LHCN-M2 (cell line): Measurements from ENCODE around the gene PPP1R26. TPM values are rescaled to one million over a fixed set of nuclear protein-coding genes. Genes with fewer than 3 reads are reported as not detected.
"Not testable (repeated sequence)": the region's sequence is repeated elsewhere in the genome, so short reads cannot be mapped to it uniquely, and the experiment has no call there.

Source experiments
- DNase-seq: peaks from one replicate; pipeline ENCODE4 v3.0.0-alpha.2; 2012; ENCODE audit warnings: low read depth
- total RNA-seq: library from RNA; depleted of rRNA; stranded (reverse); fragments of >200 nt; gene quantifications from 2 replicates; pipeline ENCODE4 v1.2.3, GENCODE V29; 2014

Gene PPP1R26
- total RNA-seq, 1 experiment from 2014 or later: 9.2 TPM

GRCh38 chr9:135505406-135506187 is 26.0 kb downstream of the PPP1R26 start:
- DNase-seq: no peak

GRCh38 chr9:135506327-135507103 is 26.9 kb downstream of the PPP1R26 start:
- DNase-seq: no peak

- DNase-seq: no peak
Measured at GRCh38 chr9:135507104-135508035, 27.8 kb downstream of the PPP1R26 start.

GRCh38 chr9:135508211-135508820 is 28.7 kb downstream of the PPP1R26 start:
- no peak for DNase-seq

- DNase-seq: no peak
Measured at GRCh38 chr9:135509458-135509857, 29.9 kb downstream of the PPP1R26 start.

GRCh38 chr9:135512241-135512603 is 32.6 kb downstream of the PPP1R26 start:
- DNase-seq: no peak

- no peak for DNase-seq
Measured at GRCh38 chr9:135512904-135513303, 33.3 kb downstream of the PPP1R26 start.

- DNase-seq: no peak
Measured at GRCh38 chr9:135513351-135513846, 33.8 kb downstream of the PPP1R26 start.

GRCh38 chr9:135513906-135514305 is 34.3 kb downstream of the PPP1R26 start:
- not testable (repeated sequence) for DNase-seq

GRCh38 chr9:135514342-135515082 is 34.9 kb downstream of the PPP1R26 start:
- no peak for DNase-seq

- DNase-seq: no peak
Measured at GRCh38 chr9:135515083-135515951, 35.7 kb downstream of the PPP1R26 start.

GRCh38 chr9:135516132-135516860 is 36.7 kb downstream of the PPP1R26 start:
- DNase-seq: no peak

GRCh38 chr9:135517407-135517822 is 37.8 kb downstream of the PPP1R26 start:
- no peak for DNase-seq

GRCh38 chr9:135519179-135519971 is 39.8 kb downstream of the PPP1R26 start:
- DNase-seq: no peak

GRCh38 chr9:135520916-135521607 is 41.5 kb downstream of the PPP1R26 start, which contains the start of gene LCN1:
Gene LCN1, plus strand, starts transcription at chr9:135521440. Its CDS starts 58 bp downstream, at chr9:135521498.
- DNase-seq: no peak

GRCh38 chr9:135521608-135522095 is 42.1 kb downstream of the PPP1R26 start:
- no peak for DNase-seq
